ENCODE results near the gene MAD1L1.

The MAD1L1 gene

GRCh38 chr7:1889091-1889490, 343.7 kb downstream of the MAD1L1 start:
- TF ChIP-seq GFI1B (tag by site-specific recombination; IDR thresholded peaks at IDR 0.05) (no peak), SP3 (tag by site-specific recombination; IDR thresholded peaks at IDR 0.05) (no peak), ZNF548 (tag by site-specific recombination; IDR thresholded peaks at IDR 0.05) (no peak), ZNF521 (tag by site-specific recombination; IDR thresholded peaks at IDR 0.05) (no peak), ZNF23 (tag by site-specific recombination; IDR thresholded peaks at IDR 0.05; ENCODE audit: borderline replicate concordance) (no peak), ZNF837 (tag by site-specific recombination; IDR thresholded peaks at IDR 0.05) (no peak), ZNF621 (tag by site-specific recombination; IDR thresholded peaks at IDR 0.05) (no peak), YY2 (tag by site-specific recombination; IDR thresholded peaks at IDR 0.05) (no peak), ZNF530 (tag by site-specific recombination; IDR thresholded peaks at IDR 0.05; ENCODE audit: low read depth) (no peak), ZNF433 (tag by site-specific recombination; IDR thresholded peaks at IDR 0.05; ENCODE audit: low read depth) (no peak), ZNF26 (tag by site-specific recombination; IDR thresholded peaks at IDR 0.05) (no peak), WT1 (tag by site-specific recombination; IDR thresholded peaks at IDR 0.05) (no peak), ZNF660 (tag by site-specific recombination; IDR thresholded peaks at IDR 0.05) (no peak), SP7 (tag by site-specific recombination; IDR thresholded peaks at IDR 0.05) (no peak), ZNF629 (tag by site-specific recombination; IDR thresholded peaks at IDR 0.05) (no peak), ZNF324 (tag by site-specific recombination; IDR thresholded peaks at IDR 0.05) (no peak), OVOL3 (tag by site-specific recombination; IDR thresholded peaks at IDR 0.05) (no peak), ZNF555 (tag by site-specific recombination; conservative IDR thresholded peaks at IDR 0.05) (no peak), ZNF155 (tag by site-specific recombination; IDR thresholded peaks at IDR 0.05) (no peak)
- Histone ChIP-seq H3K27ac (ENCODE audit: extremely low read depth, low read depth, low read length) (no peak overlapping the region), H3K9me3 (ENCODE audit: control insufficient read depth, insufficient read depth, low read depth, low read length) (no peaks in the 10 kb centered on the region), H3K4me1 (ENCODE audit: control insufficient read depth, insufficient read depth, low read length) (no peaks in the 10 kb centered on the region), H3K4me3 (ENCODE audit: low read depth, low read length) (no peak overlapping the region), H3K36me3 (ENCODE audit: control insufficient read depth in 2 of 2, insufficient read depth in 1 of 2, low read length in 2 of 2) (peaks cover 0 to 19% of the 10 kb centered on the region in 2 experiments; a peak in 2 of 3 replicates)
- CTCF ChIA-PET = no interaction called here
- POLR2A ChIA-PET = no interaction called here

- Histone ChIP-seq H3K4me1 (ENCODE audit: control insufficient read depth, insufficient read depth, low read length) (no peaks in the 10 kb centered on the region), H3K9me3 (ENCODE audit: control insufficient read depth, insufficient read depth, low read depth, low read length) (no peaks in the 10 kb centered on the region), H3K36me3 (ENCODE audit: control insufficient read depth in 2 of 2, insufficient read depth in 1 of 2, low read length in 2 of 2) (peaks cover 0 to 19% of the 10 kb centered on the region in 2 experiments; a peak in 2 of 3 replicates), H3K4me3 (ENCODE audit: low read depth, low read length) (no peak overlapping the region), H3K27ac (ENCODE audit: extremely low read depth, low read depth, low read length) (no peak overlapping the region)
- CTCF ChIA-PET = no interaction called here
- POLR2A ChIA-PET = no interaction called here
- TF ChIP-seq GLIS1 (tag by site-specific recombination; IDR thresholded peaks at IDR 0.05) = no peak
- TF ChIP-seq ZBTB6 (tag by site-specific recombination; IDR thresholded peaks at IDR 0.05) = no peak
- TF ChIP-seq GLI4 (tag by site-specific recombination; IDR thresholded peaks at IDR 0.05) = no peak
- TF ChIP-seq ZNF514 (tag by site-specific recombination; IDR thresholded peaks at IDR 0.05) = no peak
- no peak for TF ChIP-seq SCRT1 (tag by site-specific recombination; IDR thresholded peaks at IDR 0.05; ENCODE audit: borderline replicate concordance)
- TF ChIP-seq ZNF548 (tag by site-specific recombination; IDR thresholded peaks at IDR 0.05) = no peak
- no peak for TF ChIP-seq ZNF132 (tag by site-specific recombination; IDR thresholded peaks at IDR 0.05; ENCODE audit: borderline replicate concordance)
- TF ChIP-seq ZNF292 (tag by site-specific recombination; IDR thresholded peaks at IDR 0.05; ENCODE audit: borderline replicate concordance, low read depth) = no peak
- TF ChIP-seq ZNF664 (tag by site-specific recombination; IDR thresholded peaks at IDR 0.05) = no peak
- TF ChIP-seq HOXC10 (CRISPR knock-in tag; IDR thresholded peaks at IDR 0.05) = no peak
- no peak for TF ChIP-seq ZSCAN4 (tag by site-specific recombination; IDR thresholded peaks at IDR 0.05)
- TF ChIP-seq ZBTB26 (tag by site-specific recombination; optimal IDR thresholded peaks at IDR 0.05) = no peak
- TF ChIP-seq ZNF335 (tag by site-specific recombination; conservative IDR thresholded peaks at IDR 0.05) = no peak
- no peak for TF ChIP-seq MYNN (tag by site-specific recombination; IDR thresholded peaks at IDR 0.05; ENCODE audit: borderline replicate concordance)
- no peak for TF ChIP-seq ZNF701 (tag by site-specific recombination; IDR thresholded peaks at IDR 0.05)
- TF ChIP-seq ZNF26 (tag by site-specific recombination; IDR thresholded peaks at IDR 0.05) = no peak
These were observed 344.3 kb downstream of the MAD1L1 start for GRCh38 chr7:1888425-1888824.

Data from HEK293 (cell line).